SKM-1 (cell line): ENCODE measurements around the gene RAET1E.
"Not testable (repeated sequence)": the region's sequence is repeated elsewhere in the genome, so short reads cannot be mapped to it uniquely, and the experiment has no call there.

Experiments
- DNase-seq: peaks from one replicate; lab custom pipeline; 2025; ENCODE audit not compliant: unreplicated experiment; lab: John Stamatoyannopoulos, UW

RAET1E gene

DNA sequence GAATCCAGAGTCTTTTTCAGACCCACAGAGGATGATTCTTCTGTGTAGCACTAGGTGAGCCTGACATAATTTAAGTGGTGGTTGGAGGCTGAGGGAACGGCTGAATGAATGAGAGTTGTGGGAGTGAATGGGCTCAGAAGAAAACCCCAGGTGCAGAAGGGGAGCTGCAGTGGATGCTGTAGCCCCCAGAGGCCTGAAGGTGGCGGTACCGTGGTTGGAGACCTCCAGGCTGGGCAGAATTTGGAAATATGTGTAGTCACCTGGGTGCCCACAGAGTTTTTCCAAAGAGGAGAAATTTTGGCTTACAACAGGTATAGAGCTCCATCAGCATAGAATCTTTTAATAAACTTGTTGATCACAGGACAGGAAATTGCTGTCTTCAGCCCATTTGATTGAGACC, 31.5 kb upstream of the RAET1E start:
- no peak for DNase-seq

DNA sequence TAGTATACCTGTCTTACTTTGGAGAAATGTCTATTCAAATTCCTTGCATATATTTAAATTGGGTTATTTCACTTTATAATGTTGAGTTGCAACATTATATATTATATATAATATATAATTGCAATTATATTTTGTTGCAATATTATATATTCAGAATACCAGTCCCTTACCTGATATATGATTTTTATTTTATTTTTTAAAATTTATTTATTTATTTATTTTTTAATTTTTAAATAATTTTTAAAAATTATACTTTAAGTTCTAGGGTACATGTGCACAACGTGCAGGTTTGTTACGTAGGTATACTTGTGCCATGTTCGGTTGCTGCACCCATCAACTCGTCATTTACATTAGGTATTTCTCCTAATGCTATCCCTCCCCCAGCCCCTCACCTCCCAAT, 29.1 kb upstream of the RAET1E start:
- not testable (repeated sequence) for DNase-seq

DNA sequence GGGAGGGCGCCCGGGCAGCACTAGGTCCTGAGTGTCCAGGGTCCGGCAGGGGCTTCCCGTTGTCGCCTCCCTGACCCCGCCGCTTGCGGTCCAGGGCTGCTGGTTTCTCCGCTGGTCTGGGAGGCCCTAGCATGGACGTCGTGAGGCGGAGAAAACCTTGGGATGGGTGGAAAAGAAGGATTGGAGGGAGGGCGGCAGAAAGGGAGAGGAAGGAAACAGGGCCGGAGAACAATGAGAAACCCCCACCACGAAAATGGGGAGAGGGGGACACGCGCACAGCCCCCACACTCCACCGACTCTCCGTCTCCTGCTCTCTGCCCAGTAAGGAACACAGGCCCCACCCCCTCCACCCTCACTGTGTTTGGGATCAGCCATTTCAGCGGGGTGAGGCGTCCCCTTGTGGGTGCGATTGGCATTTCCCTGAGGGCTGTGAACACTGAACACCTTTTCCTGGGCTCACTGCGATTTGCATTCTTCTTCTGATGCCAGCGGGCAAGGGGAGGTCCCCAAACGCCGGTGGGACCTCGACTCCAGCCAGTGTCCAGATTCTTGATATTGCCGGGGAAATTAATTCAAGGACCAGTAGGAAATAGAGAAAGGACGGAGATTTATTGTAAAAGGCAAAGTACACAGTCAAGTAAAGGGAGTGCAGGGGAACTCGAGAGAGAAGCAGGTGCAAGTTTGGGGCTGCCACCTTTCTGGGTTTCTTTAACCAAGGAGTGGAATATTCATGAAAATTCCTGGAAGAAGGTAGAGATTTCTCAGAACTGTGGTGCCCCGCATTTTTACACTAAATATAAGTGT, 28.3 kb upstream of the RAET1E start:
- DNase-seq, result peak; percentile 37

DNA sequence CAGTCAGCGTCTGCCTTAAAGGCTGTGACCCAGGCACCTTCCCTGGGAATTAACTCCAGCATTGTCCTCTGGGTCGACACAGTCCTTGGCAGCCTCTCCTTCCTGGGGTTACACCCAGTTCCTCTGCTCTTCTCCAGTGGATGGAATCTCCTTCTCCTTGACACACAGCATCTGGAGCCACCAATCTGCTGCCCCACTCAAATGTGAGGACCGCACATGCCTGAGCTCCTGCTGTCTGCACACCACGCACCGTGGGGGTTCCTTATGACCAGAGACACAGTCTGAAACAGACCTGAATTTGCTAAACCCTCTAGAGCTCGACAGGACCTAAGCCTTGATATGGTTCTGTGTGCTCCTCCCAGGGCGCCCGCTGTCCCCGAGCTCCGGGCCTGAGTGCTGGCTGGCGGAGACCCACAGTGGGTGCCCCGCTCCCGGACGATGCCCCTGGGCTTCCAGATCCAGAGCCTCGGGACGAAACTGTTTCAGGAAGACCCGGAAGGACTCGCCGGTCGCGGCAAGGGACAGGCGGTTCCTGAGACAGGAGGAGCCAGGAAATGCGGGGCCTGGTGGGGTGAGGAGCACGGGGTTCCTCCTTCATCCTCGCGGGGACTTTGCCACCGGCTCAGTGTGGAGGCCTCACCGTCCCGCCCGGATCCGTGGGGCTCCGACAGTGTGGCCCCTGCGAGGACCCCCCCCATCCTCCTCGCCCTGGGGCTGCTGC, 27.5 kb upstream of the RAET1E start:
- DNase-seq, result no peak

DNA sequence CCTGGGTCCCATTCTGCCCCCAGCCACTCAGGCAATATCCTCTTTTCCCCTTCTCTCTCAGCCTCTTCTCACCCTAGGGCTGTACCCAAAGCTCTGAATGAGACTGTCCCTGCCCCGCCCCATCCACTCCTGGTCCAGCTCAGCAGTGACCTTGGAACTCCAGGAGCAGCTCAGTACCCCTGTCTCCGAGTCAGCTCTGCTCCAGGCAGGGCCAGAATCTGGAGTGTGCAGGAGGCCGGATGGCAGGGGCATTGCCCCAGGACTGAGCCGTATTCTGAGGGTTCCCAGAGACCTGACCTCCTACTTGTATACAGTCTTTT, 27.0 kb upstream of the RAET1E start:
- no peak for DNase-seq

DNA sequence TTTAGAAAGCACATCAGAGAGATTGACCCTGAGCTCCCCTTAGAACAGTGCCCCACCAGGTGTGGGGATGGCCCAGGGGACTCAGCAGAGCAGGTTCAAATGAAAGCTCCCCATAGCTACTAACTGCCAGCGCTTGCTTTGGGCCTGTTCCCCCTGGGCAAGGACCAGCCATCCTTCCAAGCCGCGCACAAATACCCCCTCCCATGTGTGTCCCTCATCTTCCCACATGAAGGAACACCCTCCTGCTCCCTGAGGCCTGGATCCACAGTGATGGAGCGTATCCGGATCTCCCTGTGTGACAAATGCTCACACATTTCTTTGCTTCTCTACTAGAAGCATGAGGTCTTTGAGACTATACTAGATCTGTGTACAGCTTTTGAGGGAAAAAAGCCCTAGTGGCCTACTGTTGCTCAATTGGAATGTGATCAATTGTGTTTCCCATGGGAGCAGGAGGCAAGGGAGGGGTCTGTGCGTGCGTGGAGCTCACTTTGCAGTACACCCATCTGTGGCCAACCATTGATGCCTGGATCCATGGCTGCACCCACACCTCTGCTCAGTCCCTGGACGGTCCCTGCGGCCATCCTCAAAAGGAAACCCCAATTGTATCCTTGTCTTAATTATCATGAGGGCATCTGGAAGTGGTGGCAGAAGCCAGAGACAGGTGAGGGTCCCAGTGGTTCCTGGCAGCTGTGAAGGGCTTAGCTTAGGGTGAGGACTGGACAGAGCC, 26.5 kb upstream of the RAET1E start:
- DNase-seq, result no peak

DNA sequence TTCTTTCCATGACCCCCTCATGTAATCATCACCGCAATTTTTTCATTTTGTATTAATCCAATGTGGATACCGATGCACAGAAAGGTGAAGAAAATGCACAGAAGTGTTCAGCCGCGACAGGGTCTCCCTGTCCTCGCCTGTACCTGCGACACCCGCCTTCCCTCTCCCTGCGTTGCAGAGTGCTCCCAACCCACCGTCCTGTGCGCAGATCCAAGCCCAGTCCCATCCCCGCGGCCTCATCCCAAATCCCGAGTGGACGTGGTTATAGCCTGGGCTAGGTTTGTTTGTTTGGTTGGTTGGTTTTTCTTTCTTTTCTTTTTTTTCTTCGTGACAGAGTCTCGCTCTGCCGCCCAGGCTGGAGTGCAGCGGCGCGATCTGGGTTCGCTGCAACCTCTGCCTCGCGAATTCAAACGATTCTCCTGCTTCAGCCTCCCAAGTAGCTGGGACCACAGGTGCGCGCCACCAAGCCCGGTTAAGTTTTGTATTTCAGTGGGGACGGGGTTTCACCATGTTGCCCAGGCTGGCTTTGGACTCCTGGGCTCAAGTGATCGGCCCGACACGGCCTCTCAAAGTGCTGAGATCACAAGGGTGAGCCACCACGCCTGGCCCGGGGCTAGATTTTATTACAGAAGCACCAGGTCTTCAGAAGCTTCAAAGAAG, 25.5 kb upstream of the RAET1E start:
- DNase-seq, result no peak

DNA sequence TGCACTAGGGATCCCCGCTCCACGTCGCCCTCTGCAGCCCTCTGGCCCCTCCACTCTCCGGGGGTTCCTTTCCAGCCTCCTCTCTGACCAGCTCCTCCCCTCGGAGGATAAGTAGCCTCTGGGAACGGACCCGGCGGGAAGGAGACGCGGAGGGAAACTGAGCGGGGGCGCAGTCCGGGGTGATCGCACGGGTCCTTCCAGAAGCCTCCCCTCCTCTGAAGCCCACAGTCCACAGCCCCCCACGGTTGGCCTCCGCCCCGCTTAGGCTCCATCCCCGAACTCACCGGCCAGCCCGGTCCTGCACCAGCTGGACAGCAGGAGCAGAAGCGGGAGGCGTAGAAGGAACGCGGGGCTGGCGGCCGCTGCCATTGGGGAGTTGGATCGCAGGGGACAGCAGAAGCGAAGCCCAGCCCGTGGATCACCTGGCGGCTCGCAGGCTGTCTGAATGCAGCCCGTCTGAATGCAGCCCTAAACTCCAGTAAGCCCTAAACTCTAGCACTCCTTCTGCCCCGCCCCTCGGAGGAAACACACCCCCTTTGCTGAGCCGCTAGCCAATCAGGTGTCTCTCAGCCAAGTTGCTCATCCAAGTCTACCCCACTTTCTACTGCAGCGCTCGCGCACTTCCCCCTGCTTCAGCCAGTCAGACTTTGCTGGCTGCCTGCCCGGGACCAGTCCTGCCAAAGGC, 24.9 kb upstream of the RAET1E start, which contains the start of gene RAET1G:
Gene RAET1G (minus strand): TSS at position 480 of the 685 bp plus-strand sequence. CDS start 111 bp downstream, at position 369.
- DNase-seq, result no peak

DNA sequence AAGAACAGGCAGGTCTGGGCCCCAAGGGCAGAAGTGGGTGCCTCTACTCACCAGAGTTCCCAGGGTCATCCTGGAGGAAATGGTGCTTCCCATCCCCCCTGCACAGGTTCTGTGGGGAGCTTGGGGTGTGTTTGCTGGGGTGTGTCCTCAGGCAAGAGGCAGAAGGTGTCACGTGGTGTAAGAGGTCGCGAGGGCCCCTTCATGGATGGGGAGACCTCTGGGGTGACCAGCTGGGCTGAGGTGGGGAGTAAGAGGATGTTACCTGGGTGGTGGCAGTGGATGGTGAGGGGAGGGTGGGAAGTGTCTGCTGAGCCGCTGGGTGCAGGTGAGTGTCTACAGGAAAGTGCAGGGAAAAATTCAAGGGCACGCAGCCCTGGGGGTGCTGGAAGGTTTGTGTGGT, 24.2 kb upstream of the RAET1E start:
- DNase-seq, result not testable (repeated sequence)

DNA sequence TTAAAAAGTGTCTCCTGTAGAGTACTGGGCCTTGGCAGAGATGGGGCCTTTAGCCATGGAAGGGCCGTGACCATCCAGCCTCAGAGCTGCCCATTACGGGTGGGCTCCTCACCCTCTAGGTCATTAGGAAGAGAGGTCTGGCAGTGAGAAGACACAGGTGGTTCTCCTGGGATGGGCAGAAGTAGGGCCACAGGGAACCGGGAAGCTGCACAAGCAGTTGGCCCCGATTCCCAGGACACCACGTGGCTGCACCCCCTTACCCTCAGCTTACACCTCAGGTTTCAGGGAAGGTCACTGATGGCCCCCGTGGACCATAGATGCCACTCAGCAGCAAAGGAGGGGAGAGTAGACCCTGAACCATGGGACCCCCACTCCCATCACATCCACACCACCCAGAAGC, 23.4 kb upstream of the RAET1E start:
- no peak for DNase-seq

DNA sequence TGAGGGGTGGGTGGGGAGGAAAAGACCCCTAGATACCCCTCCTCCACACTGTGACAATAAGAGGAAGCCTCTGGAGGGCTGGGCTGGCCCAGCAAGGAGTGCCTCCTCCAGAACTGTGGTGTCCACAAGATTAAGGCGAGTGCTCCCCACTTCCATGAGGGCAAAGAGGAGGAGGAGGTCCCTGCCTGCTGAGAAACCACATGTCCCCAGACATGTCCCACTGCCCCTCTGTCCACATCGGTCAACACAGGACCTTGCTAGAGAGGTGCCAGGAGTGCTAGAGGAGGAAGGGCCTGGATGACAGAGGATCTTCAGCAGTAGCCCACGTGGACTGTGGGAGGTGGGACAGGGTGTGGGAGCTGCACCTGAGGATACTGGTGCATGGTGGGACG, 21.9 kb upstream of the RAET1E start:
- DNase-seq, result no peak

DNA sequence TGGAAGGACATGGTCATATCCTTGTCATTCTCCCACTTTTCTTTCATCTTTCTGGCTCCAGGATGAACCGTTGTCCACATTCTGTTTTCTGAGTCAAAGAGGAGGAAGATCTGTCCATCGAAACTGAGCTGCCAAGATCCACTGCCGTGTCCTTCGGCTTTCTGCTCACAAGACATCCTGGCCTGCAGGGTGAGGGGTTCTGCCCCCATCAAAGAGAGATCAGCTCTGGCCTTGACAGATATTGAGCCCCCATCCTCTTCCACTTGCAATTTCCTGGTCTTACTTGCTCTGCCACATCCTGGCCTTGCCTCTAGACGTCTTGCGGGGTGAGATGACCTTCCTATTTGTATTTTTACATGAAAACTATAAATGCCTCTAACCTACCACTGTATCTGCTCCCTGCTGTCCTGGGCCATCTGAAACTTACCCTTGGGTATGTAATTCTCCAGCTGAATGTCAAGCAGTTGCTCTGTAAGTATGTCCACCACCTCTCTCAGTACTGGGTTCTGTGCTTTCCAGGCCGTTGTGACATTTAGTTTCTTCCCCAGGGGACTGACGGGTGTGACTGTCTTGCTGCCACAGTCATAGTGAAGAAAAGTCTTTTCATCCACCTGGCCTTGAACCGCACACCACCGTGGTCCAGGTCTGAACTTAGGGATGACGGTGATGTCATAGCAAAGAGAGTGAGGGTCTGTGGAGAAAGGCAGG, 21.4 kb upstream of the RAET1E start:
- not testable (repeated sequence) for DNase-seq

DNA sequence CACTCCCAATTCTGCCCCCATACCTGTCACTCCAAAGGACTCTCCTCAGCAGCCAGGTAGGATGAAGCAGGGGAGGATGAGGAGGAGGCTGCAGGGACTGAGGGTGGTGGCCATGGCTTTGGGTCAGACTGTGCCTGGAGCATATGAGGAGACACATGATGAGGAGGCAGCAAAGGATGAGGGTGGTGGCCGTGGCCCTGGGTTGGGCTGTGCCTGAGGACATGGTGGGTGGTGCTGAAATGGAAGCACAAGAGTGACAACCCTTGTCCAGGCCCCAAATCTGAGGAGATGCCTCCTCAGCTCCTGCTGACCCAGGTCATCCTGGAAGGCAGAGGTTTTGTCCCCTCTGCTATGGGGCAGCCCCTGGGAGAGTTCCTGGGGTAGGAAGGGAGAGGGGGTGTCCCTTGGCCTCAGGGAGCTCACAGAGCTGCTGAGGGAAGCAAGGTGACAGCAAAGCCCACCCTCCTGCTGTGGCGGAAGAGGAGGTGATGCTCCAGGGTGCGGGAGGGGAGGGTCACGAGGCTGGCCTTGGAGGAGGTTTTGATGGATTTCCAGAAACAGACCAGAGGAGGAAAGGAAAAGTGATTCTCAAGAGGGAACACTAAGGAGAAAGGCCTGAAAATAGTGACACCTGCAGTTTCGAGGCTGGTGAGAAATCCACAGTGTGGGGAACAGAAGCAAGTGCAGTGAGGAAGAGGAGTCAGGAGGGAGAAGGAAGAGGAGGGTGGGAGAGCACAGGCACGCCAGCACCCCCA, 20.4 kb upstream of the RAET1E start:
- DNase-seq, result no peak

DNA sequence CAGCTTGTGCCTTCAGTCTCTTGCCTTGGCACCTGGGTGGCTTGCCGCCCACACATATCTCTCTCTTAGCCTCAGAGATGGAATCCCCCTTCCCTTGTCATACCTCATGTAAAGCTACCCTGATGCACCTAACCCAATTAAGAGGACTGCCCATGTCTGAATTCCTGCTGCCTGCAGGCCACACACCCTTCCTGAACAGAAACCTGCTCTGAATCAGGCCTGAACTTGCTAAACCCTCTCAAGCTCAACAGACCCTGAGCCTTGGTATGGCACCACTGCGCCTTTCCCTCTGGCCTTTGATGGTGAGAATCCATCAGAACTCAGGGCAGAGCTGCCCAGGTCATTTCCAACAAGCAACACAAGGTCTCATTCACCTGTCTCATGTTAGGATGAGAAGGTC, 19.8 kb upstream of the RAET1E start:
- DNase-seq, result no peak

DNA sequence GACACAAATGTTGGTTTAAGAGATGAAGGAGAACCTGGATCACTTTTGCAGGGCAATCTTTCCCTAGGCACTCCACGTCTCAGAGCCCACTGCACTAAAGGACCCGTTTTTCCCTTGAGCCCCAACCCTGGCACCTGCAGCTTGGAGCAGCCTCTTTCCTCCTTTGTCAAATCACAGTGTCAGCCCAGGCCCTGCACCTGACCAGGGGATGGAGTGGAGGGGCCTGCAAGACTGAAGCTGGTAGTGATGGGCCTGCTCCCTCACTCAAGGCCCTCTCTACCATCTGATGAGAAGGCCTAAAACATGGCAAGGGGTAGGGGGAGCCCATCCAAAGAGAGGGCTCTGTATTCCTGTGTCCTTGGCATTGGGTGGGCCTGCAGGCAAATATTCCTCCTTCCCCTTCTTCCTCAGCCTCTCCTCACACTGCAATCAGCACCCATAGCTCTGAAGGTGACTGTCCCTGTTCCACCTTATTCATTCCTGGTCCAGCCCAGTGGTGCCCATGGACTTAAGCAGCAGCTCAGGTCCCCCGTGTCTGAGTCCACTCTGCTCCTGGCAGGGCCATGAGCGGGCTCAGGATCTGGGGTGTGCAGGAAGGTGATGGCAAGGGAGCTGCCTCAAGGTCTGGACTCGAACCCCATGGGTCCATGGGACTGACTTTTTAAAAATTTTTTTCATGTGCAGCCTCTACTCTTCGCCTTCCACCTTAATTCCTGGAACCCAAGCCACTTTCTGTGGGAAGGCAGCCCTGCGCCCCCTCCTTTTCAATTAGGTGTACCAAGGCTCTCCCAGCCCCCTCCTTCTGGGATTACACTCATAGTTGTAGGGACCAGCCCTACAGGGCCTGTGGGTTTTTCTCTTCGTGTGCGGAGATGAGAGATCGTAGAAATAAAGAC, 18.3 kb upstream of the RAET1E start:
- no peak for DNase-seq

DNA sequence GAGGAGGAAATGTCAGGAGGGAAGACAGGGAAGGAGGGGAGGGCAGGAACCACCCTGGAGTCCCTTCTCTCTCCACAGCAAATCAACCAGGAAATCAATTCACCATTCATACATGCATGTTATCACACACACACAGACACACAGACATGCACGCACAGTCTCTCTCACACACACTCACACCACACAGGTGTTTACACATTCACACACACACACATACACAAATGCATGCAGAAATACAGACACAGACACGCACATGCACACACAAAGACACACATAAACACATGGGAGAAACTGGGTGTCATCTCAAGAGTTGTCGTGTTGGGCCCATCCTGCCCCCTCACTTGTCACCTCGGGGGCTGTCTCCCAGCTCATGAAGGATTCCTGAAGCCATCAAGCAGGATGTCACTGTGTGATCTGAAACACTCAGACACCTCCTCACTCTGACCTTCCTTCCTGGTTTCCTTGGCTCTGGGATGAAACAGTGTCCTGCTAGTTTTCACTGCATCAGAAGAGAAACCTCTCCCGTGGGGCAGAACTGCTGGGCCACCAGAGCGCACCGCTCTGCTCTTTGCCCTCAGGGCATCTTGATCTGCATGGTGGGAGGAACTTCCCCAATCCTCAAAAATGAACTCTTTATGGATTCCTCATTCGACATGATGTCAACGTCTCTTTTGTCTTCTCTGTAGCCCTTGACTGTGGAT, 15.8 kb upstream of the RAET1E start:
- no peak for DNase-seq

DNA sequence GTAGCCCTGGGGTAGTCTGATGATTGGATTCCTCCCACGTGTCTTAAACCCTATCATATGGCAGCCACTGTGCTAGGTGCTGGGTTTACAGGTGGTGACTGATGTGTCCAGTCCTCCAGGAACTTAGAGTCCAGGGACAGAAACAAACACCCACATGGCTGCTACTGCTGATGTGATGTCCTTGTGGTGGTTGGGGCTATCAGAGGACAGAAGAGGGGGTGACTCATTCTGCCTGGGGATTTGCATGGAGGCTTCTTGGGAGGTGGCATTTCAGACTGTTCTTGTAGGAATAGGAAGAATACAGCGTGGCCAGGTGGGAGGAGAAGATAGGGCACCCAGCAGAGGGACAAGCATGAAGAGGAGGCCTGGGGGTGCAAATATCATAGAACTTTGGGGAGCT, 15.2 kb upstream of the RAET1E start:
- DNase-seq, result no peak

DNA sequence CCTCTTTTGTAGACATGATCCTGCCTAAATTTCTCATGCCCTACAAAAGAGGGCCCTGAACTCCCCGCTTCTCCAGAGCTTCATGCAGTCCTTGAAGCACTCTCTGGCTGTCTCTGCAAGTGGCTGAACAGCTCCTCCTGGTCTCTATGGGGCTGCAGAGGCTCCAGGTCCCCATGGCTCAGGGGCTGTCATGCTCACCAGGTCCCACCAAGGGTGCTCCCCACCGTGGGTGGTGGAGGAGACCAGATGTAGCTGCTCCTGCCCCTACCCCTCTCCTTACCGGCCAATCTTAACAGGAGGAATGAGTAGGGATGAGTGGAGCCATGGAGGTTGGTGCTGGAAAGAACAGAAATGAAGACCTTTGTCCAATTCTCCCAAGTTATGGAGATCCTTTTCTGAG, 14.8 kb upstream of the RAET1E start:
- DNase-seq, result not testable (repeated sequence)
